K562 (cell line): ENCODE results near the gene PGAM2. TPM values are rescaled to one million over a fixed set of nuclear protein-coding genes. Genes with fewer than 3 reads are reported as not detected.

Experiments used
- ATAC-seq: fragments of 200-7000 bp; cut with Tn5 transposase; 3 replicates; pipeline ENCODE4 v1.9.1; 2020; ENCODE audit warnings: moderate library complexity
- BruUV-seq: library from RNA; stranded (reverse); fragments of 400-500 nt; replicated peaks from 2 replicates; lab custom pipeline; 2021; lab: Mats Ljungman, UMichigan
- CTCF ChIA-PET: fragments of 300-600 bp; formaldehyde crosslinking; extraction: SDS; loops from one replicate; lab custom pipeline; 2021; ENCODE audit warnings: low intra/inter-chr PET ratio; lab: Yijun Ruan, JAX
- POLR2A ChIA-PET: fragments of 300-600, 350-650 bp; sonication (Branson Sonifier 250); formaldehyde crosslinking; extraction: SDS; loops from one replicate; lab custom pipeline; 2021; ENCODE audit warnings: antibody characterized with exemption, inconsistent platforms; lab: Yijun Ruan, JAX
- DNase-seq, 4 experiments: peaks; one replicate each; pipeline versions ENCODE4 v3.0.0 to v3.0.0-alpha.2; 2011 to 2018; ENCODE audit warnings: low spot score in 3 of 4, mixed read lengths in 3 of 4; ENCODE audit errors: extremely low read depth in 1 of 4
- FAIRE-seq: peaks from 2 replicates; lab custom pipeline; 2011; peaks lifted over from hg19 to GRCh38; lab: Jason Lieb, UNC
- H2AFZ ChIP-seq: 2 replicates; pipeline ENCODE4 v1.6.0; 2011; ENCODE audit warnings: low read depth, low read length, control low read depth, inconsistent platforms
- H3K27ac ChIP-seq: fragments of 200-600 bp; 3 replicates; pipeline ENCODE4 v1.8.0; 2011; ENCODE audit warnings: low read depth, mild to moderate bottlenecking, control low read depth, inconsistent platforms, low read length, moderate library complexity, mixed read lengths; ENCODE audit errors: extremely low read depth
- H3K27me3 ChIP-seq, 2 experiments: fragments of 300-600 bp in 1 of 2; 2 replicates in 1 of 2; 3 replicates in 1 of 2; pipeline versions ENCODE4 v1.6.0 to v1.8.0; 2011; ENCODE audit warnings: inconsistent platforms in 2 of 2, low read length in 2 of 2, mild to moderate bottlenecking in 1 of 2, mixed read lengths in 1 of 2, moderate library complexity in 1 of 2; ENCODE audit not compliant: control insufficient read depth in 2 of 2, insufficient read depth in 2 of 2
- H3K36me3 ChIP-seq: fragments of 300-600 bp; 3 replicates; pipeline ENCODE4 v1.8.0; 2011; ENCODE audit warnings: mild to moderate bottlenecking, low read length, inconsistent platforms; ENCODE audit not compliant: control insufficient read depth, insufficient read depth
- H3K4me1 ChIP-seq, 2 experiments: fragments of 200-600 bp in 1 of 2; replicated peaks in 1 of 2; 2 replicates in 1 of 2; 3 replicates in 1 of 2; pipeline versions ENCODE4 v1.5.1 to v1.8.0; 2011; ENCODE audit warnings: inconsistent platforms in 2 of 2, low read length in 2 of 2, mild to moderate bottlenecking in 1 of 2, mixed read lengths in 1 of 2, moderate library complexity in 1 of 2; ENCODE audit not compliant: control insufficient read depth in 2 of 2, insufficient read depth in 2 of 2
- H3K4me2 ChIP-seq: 2 replicates; pipeline ENCODE4 v1.6.1; 2011; ENCODE audit warnings: low read length, control low read depth, inconsistent platforms, mixed read lengths; ENCODE audit not compliant: insufficient read depth
- H3K4me3 ChIP-seq: fragments of 200-600 bp; sonication (generic), shearing (Covaris generic); 2 replicates; pipeline ENCODE4 v1.5.1; 2016; ENCODE audit warnings: control low read depth, inconsistent platforms
- H3K79me2 ChIP-seq: fragments of 200-600 bp; 3 replicates; pipeline ENCODE4 v1.8.0; 2011; ENCODE audit warnings: low read length, inconsistent platforms; ENCODE audit not compliant: control insufficient read depth, insufficient read depth
- H3K9ac ChIP-seq, 2 experiments: 2 replicates each; pipeline versions ENCODE4 v1.6.0 to v1.6.1; 2011; ENCODE audit warnings: low read depth in 2 of 2, low read length in 2 of 2, control low read depth in 1 of 2, inconsistent platforms in 1 of 2, mild to moderate bottlenecking in 1 of 2, mixed read lengths in 1 of 2; ENCODE audit not compliant: insufficient read depth in 1 of 2
- H3K9me1 ChIP-seq: one replicate; pipeline ENCODE4 v1.6.0; 2011; ENCODE audit warnings: inconsistent platforms, mild to moderate bottlenecking, low read length, moderate library complexity; ENCODE audit not compliant: control insufficient read depth, insufficient read depth
- H3K9me3 ChIP-seq: replicated peaks from 2 replicates; pipeline ENCODE4 v1.5.1; 2011; ENCODE audit warnings: low read depth, low read length, inconsistent platforms; ENCODE audit not compliant: control insufficient read depth, insufficient read depth
- H4K20me1 ChIP-seq: replicated peaks from 2 replicates; pipeline ENCODE4 v1.6.1; 2011; ENCODE audit warnings: low read length, inconsistent platforms, mixed read lengths; ENCODE audit not compliant: control insufficient read depth, insufficient read depth
- BMI1 ChIP-seq: fragments of 150-350 bp; IDR thresholded peaks from 2 replicates; pipeline ENCODE4 v1.6.1; 2014; ENCODE audit warnings: low read length
- GATA2 ChIP-seq: sonication (generic); formaldehyde crosslinking; IDR thresholded peaks from 2 replicates; pipeline ENCODE4 v1.4.0; 2020; ENCODE audit warnings: mild to moderate bottlenecking, missing genetic modification reagents
- PML ChIP-seq: IDR thresholded peaks from 2 replicates; pipeline ENCODE4 v1.6.1; 2012; ENCODE audit warnings: low read length, inconsistent platforms
- ZNF764 ChIP-seq: fragments of 250-450 bp; sonication (Bioruptor Pico); IDR thresholded peaks from 2 replicates; pipeline ENCODE4 v1.4.0; 2020; ENCODE audit warnings: low read depth, mild to moderate bottlenecking, moderate library complexity
- WGBS: fragments of 100-300 bp; shearing (Covaris generic); methylation state at CpG from one replicate; pipeline ENCODE4 v1.1.6; 2016; ENCODE audit warnings: low coverage, mixed read lengths; ENCODE audit not compliant: insufficient coverage; ENCODE audit errors: missing lambda C conversion rate; 5-methylcytosine and 5-hydroxymethylcytosine counted together
- in situ Hi-C: fragments of 300-500 bp; cut with MboI; formaldehyde crosslinking; loops from 4 replicates; pipeline ENCODE4 v1.15.0; 2018; ENCODE audit warnings: inconsistent platforms, mixed read lengths
- intact Hi-C: fragments of 100-400 bp; cut with micrococcal nuclease; formaldehyde crosslinking; loops from 2 replicates; pipeline ENCODE4 v1.14.2; 2022
- polyA plus RNA-seq, 8 experiments: library from polyadenylated mRNA; depleted of rRNA in 4 of 8; stranded (reverse) in 5 of 8; unstranded in 3 of 8; fragments of >200 nt; fragmentation: Nextera tagmentation in 2 of 8; fragmentation: Illumina TruSeq in 1 of 8; extraction: Ambion mirVana in 2 of 8; extraction: Trizol in 1 of 8; gene quantifications; 2 replicates each; pipeline versions ENCODE4 v1.2.1 to v1.2.3, GENCODE V29; 2011 to 2014; ENCODE audit warnings: inconsistent platforms in 1 of 8, missing spikeins in 1 of 8
- total RNA-seq, 7 experiments: library from RNA; depleted of rRNA in 6 of 7; stranded (reverse); fragments of >200 nt in 6 of 7; fragmentation: Illumina TruSeq in 2 of 7; extraction: Trizol in 2 of 7; gene quantifications; 2 replicates each; pipeline versions ENCODE4 v1.2.1 to v1.2.3, GENCODE V29; 2011 to 2021; ENCODE audit warnings: low replicate concordance in 1 of 7

The PGAM2 gene
- total and polyA plus RNA-seq, 9 of the 15 experiments (the other 6 are each of a cell fraction or from before 2014, with no cell fraction given): not detected

GRCh38 chr7:44087911-44088838 is 22.8 kb upstream of the PGAM2 start:
- H3K9ac ChIP-seq: peak overlapping the region in 1 of 2 experiments; percentile 24; a peak in 2 of 4 replicates
- DNase-seq (no peak), ATAC-seq (0 out of 3 replicates have a peak, but pooled peaks have one; percentile 16), FAIRE-seq (no peak)
- 34% methylated on average over 20 of the region's 20 CpGs for WGBS
- H3K9me3 ChIP-seq: no peaks in the 10 kb centered on the region
- no peak for TF ChIP-seq BMI1
- no peak for TF ChIP-seq GATA2 (CRISPR knock-in tag)
- no peak for TF ChIP-seq ZNF764 (CRISPR knock-in tag)
- no peak for TF ChIP-seq PML
- H3K4me1 ChIP-seq: peaks cover 0 to 9% of the 10 kb centered on the region in 2 experiments; a peak in 3 of 5 replicates
- no peaks in the 10 kb centered on the region for H3K79me2 ChIP-seq
- H3K9me1 ChIP-seq: no peaks in the 10 kb centered on the region
- POLR2A ChIA-PET: interaction anchor here (0.6 to 1.3 kb wide), 5 partner anchors 8 to 69 kb away, joined by 3 to 7 read pairs (median 3); no protein-coding TSS in a partner anchor
- intact Hi-C loops: no loop called here
- BruUV-seq: no TSS peak
- peak overlapping the region; percentile 38; the same call in 1 of the 2 replicates for H2AFZ ChIP-seq
- in situ Hi-C loops: no loop called here
- CTCF ChIA-PET: no interaction called here
- H3K4me3 ChIP-seq: no peak overlapping the region
- H3K27me3 ChIP-seq: no peaks in the 10 kb centered on the region
- H3K4me2 ChIP-seq: no peak overlapping the region
- H4K20me1 ChIP-seq: no peaks in the 10 kb centered on the region
- H3K36me3 ChIP-seq: no peaks in the 10 kb centered on the region
- H3K27ac ChIP-seq: no peak overlapping the region
